ENCODE measurements around the gene TANK.

DNA sequence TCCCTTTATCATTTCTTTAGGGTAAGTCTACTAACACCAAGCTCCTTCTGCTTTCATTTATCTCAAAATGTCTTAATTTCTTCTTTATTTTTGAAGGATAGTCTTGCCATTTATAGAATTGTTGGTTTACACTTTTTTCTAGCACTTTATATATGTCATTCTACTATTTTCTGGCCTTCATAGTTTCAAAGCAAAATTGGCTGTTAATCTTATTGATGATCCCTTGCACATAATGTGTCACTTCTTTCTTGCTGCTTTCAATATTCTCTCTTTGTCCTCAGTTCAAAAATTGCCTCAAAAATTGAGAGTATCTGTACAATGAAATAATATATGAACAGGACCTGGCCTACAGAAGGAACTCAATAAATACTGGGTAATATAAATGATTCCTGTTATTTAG is 7.9 kb upstream of the TANK start:
- TF ChIP-seq, protein P1, sequence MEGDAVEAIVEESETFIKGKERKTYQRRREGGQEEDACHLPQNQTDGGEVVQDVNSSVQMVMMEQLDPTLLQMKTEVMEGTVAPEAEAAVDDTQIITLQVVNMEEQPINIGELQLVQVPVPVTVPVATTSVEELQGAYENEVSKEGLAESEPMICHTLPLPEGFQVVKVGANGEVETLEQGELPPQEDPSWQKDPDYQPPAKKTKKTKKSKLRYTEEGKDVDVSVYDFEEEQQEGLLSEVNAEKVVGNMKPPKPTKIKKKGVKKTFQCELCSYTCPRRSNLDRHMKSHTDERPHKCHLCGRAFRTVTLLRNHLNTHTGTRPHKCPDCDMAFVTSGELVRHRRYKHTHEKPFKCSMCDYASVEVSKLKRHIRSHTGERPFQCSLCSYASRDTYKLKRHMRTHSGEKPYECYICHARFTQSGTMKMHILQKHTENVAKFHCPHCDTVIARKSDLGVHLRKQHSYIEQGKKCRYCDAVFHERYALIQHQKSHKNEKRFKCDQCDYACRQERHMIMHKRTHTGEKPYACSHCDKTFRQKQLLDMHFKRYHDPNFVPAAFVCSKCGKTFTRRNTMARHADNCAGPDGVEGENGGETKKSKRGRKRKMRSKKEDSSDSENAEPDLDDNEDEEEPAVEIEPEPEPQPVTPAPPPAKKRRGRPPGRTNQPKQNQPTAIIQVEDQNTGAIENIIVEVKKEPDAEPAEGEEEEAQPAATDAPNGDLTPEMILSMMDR (IDR thresholded peaks at IDR 0.05) = no peak
- no peak for TF ChIP-seq POLR2A (IDR thresholded peaks at IDR 0.05)
- no peak for TF ChIP-seq POLR2AphosphoS5 (IDR thresholded peaks at IDR 0.05)

Measured in stomach (tissue), 4 donors.